T-cell (primary cell): ENCODE results near the gene CPSF2. TPM values are rescaled to one million over a fixed set of nuclear protein-coding genes. Genes with fewer than 3 reads are reported as not detected.

Source experiments
- ATAC-seq, 4 experiments: fragments of 200-7000 bp in 3 of 4; fragments of 150-1000 bp in 1 of 4; cut with Tn5 transposase; replicated peaks in 1 of 4; 1 replicate in 3 of 4; 2 replicates in 1 of 4; pipeline ENCODE4 v1.10.0; 2021; ENCODE audit warnings: moderate library complexity in 3 of 4, mild to moderate bottlenecking in 2 of 4, moderate number of reproducible peaks in 1 of 4
- CTCF ChIA-PET, 2 donors: fragments of 300-600 bp; sonication (Branson Sonifier 250); formaldehyde crosslinking; loops; one replicate each; lab custom pipeline; 2022; ENCODE audit warnings: antibody characterized with exemption in 2 of 2; lab: Charles Lee
- POLR2A ChIA-PET, 2 donors: fragments of 300-600 bp; sonication (Branson Sonifier 250); formaldehyde crosslinking; loops; one replicate each; lab custom pipeline; 2022; ENCODE audit warnings: antibody characterized with exemption in 2 of 2; lab: Charles Lee
- DNase-seq, 35 experiments: peaks; one replicate each; pipeline versions ENCODE4 v3.0.0 to v3.0.0-alpha.2; 2013 to 2023
- H3K27ac ChIP-seq: one replicate; pipeline ENCODE4 v1.5.1; 2013; ENCODE audit warnings: low read length
- H3K27me3 ChIP-seq, 2 experiments: replicated peaks in 1 of 2; 1 replicate in 1 of 2; 2 replicates in 1 of 2; pipeline versions ENCODE4 v1.6.1 to v1.7.0; 2013; ENCODE audit warnings: low read length in 1 of 2, mixed read lengths in 1 of 2; ENCODE audit not compliant: control insufficient read depth in 2 of 2, insufficient read depth in 2 of 2; ENCODE audit errors: extremely low read depth in 1 of 2
- H3K36me3 ChIP-seq, 2 donors: 1 replicate in 1 of 2; 2 replicates in 1 of 2; pipeline versions ENCODE4 v1.6.1 to v1.7.0; 2013; ENCODE audit warnings: low read length in 1 of 2; ENCODE audit not compliant: control insufficient read depth in 2 of 2, insufficient read depth in 1 of 2; ENCODE audit errors: extremely low read depth in 1 of 2
- H3K4me1 ChIP-seq, 2 experiments: 1 replicate in 1 of 2; 2 replicates in 1 of 2; pipeline versions ENCODE4 v1.6.1 to v1.7.0; 2013; ENCODE audit warnings: low read length in 2 of 2, mixed read lengths in 1 of 2; ENCODE audit not compliant: insufficient read depth in 2 of 2, control insufficient read depth in 1 of 2; ENCODE audit errors: extremely low read depth in 1 of 2
- H3K4me3 ChIP-seq, 2 donors: 1 replicate in 1 of 2; 2 replicates in 1 of 2; pipeline versions ENCODE4 v1.5.1 to v1.7.0; 2013; ENCODE audit warnings: mild to moderate bottlenecking in 2 of 2, low read length in 1 of 2, moderate library complexity in 1 of 2; ENCODE audit not compliant: control insufficient read depth in 1 of 2; ENCODE audit errors: extremely low read depth in 1 of 2
- H3K9me3 ChIP-seq: 2 replicates; pipeline ENCODE4 v1.7.0; 2013
- H3K27ac Mint-ChIP-seq, 2 donors: one replicate each; pipeline ENCODE4 v1.8.0; 2020 to 2021; ENCODE audit warnings: mild to moderate bottlenecking in 2 of 2, mixed read lengths in 2 of 2
- H3K27me3 Mint-ChIP-seq, 2 donors: one replicate each; pipeline ENCODE4 v1.8.0; 2021 to 2022; ENCODE audit warnings: mixed read lengths in 2 of 2
- H3K36me3 Mint-ChIP-seq: one replicate; pipeline ENCODE4 v1.8.0; 2021; ENCODE audit warnings: mixed read lengths
- H3K4me1 Mint-ChIP-seq, 3 donors: one replicate each; pipeline ENCODE4 v1.8.0; 2020 to 2022; ENCODE audit warnings: mixed read lengths in 3 of 3, mild to moderate bottlenecking in 1 of 3
- H3K4me3 Mint-ChIP-seq, 3 donors: one replicate each; pipeline ENCODE4 v1.8.0; 2020 to 2022; ENCODE audit warnings: mild to moderate bottlenecking in 3 of 3, mixed read lengths in 3 of 3, moderate library complexity in 3 of 3
- H3K9me3 Mint-ChIP-seq, 3 donors: one replicate each; pipeline ENCODE4 v1.8.0; 2020 to 2022; ENCODE audit warnings: mixed read lengths in 3 of 3
- WGBS: methylation state at CpG from one replicate; pipeline ENCODE4 v1.1.5; 2013; ENCODE audit warnings: missing lambda C conversion rate; ENCODE audit not compliant: insufficient coverage; 5-methylcytosine and 5-hydroxymethylcytosine counted together
- total RNA-seq, 35 experiments: library from RNA in 6 of 35; stranded (reverse) in 6 of 35; fragments of 120-200 nt in 1 of 35; gene quantifications; one replicate each; pipeline versions ENCODE4 v1.2.1 to v1.2.4 and lab custom pipeline; 2013 to 2026

Gene CPSF2
- total RNA-seq, 5 donors from 2014 or later (not counting 1 experiment from before 2014, with no cell fraction given): 27.6 to 57.4 (median 45.5) TPM

- H3K4me1 Mint-ChIP-seq: peaks cover 10 to 13% (median 11%) of the 10 kb centered on the region in 3 donors
- 100% methylated on average over 1 of the region's 3 CpGs for WGBS
- H3K4me3 ChIP-seq: no peak overlapping the region
- H3K36me3 ChIP-seq: peaks cover 6 to 70% of the 10 kb centered on the region in 2 donors
- DNase-seq (no peak), ATAC-seq (no peak)
- peaks cover 57% of the 10 kb centered on the region for H3K36me3 Mint-ChIP-seq
- H3K9me3 Mint-ChIP-seq: no peaks in the 10 kb centered on the region
- H3K27me3 Mint-ChIP-seq: no peaks in the 10 kb centered on the region
- no peak overlapping the region for H3K27ac Mint-ChIP-seq
- H3K4me3 Mint-ChIP-seq: no peak overlapping the region
- ChIA-PET POLR2A (interaction anchor here in 1 of 2 donors (0.6 kb wide), 1 partner anchor 342 kb away, joined by 3 read pairs; no protein-coding TSS in a partner anchor), CTCF (no interaction called here)
- H3K27me3 ChIP-seq: no peaks in the 10 kb centered on the region
- no peaks in the 10 kb centered on the region for H3K4me1 ChIP-seq
- no peaks in the 10 kb centered on the region for H3K9me3 ChIP-seq
- H3K27ac ChIP-seq: no peak overlapping the region
These were observed 22.2 kb downstream of the CPSF2 start for GRCh38 chr14:92143962-92144361.

GRCh38 chr14:92144708-92145107 is 22.9 kb downstream of the CPSF2 start:
- no peaks in the 10 kb centered on the region for H3K27me3 ChIP-seq
- no peak overlapping the region for H3K4me3 ChIP-seq
- no peak overlapping the region for H3K27ac ChIP-seq
- Mint-ChIP-seq H3K9me3 (no peaks in the 10 kb centered on the region), H3K4me1 (peaks cover 10 to 13% (median 11%) of the 10 kb centered on the region in 3 donors), H3K27me3 (no peaks in the 10 kb centered on the region), H3K27ac (no peak overlapping the region), H3K4me3 (no peak overlapping the region), H3K36me3 (peaks cover 61% of the 10 kb centered on the region)
- no peak for ATAC-seq
- peaks cover 2 to 76% of the 10 kb centered on the region in 2 donors for H3K36me3 ChIP-seq
- DNase-seq: no peak
- WGBS: 86% methylated on average over 1 of the region's 2 CpGs
- CTCF ChIA-PET: interaction anchor here (0.5 to 0.8 kb wide), 2 partner anchors 9 to 58 kb away, joined by 4 read pairs; no protein-coding TSS in a partner anchor
- POLR2A ChIA-PET: interaction anchor here in 1 of 2 donors (0.5 kb wide), 1 partner anchor 130 kb away, joined by 3 read pairs; no protein-coding TSS in a partner anchor
- H3K9me3 ChIP-seq: no peaks in the 10 kb centered on the region
- no peaks in the 10 kb centered on the region for H3K4me1 ChIP-seq

- no peak for ATAC-seq
- Mint-ChIP-seq H3K27me3 (no peaks in the 10 kb centered on the region), H3K4me3 (no peak overlapping the region), H3K36me3 (peaks cover 53% of the 10 kb centered on the region), H3K27ac (no peak overlapping the region), H3K9me3 (no peaks in the 10 kb centered on the region), H3K4me1 (peaks cover 0 to 3% (median 2%) of the 10 kb centered on the region in 3 donors)
- H3K9me3 ChIP-seq: no peaks in the 10 kb centered on the region
- ChIA-PET POLR2A (interaction anchor here in 1 of 2 donors (0.5 kb wide), 1 partner anchor 32 kb away, joined by 5 read pairs; the partner anchor contains the start of gene CPSF2), CTCF (no interaction called here)
- no peaks in the 10 kb centered on the region for H3K4me1 ChIP-seq
- H3K36me3 ChIP-seq: peaks cover 4 to 50% of the 10 kb centered on the region in 2 donors
- H3K27me3 ChIP-seq: no peaks in the 10 kb centered on the region
- no peak for DNase-seq
- H3K27ac ChIP-seq: no peak overlapping the region
- H3K4me3 ChIP-seq: no peak overlapping the region
- WGBS: no CpG with 5 or more reads among the region's 1 CpG
These were observed 31.8 kb downstream of the CPSF2 start for GRCh38 chr14:92153581-92153980.

GRCh38 chr14:92154283-92154942 is 32.6 kb downstream of the CPSF2 start:
- POLR2A ChIA-PET: no interaction called here
- Histone ChIP-seq H3K4me3 (no peak overlapping the region), H3K36me3 (peaks cover 4 to 51% of the 10 kb centered on the region in 2 donors), H3K27ac (no peak overlapping the region), H3K27me3 (no peaks in the 10 kb centered on the region), H3K4me1 (no peaks in the 10 kb centered on the region), H3K9me3 (no peaks in the 10 kb centered on the region)
- no peak overlapping the region for H3K4me3 Mint-ChIP-seq
- peaks cover 51% of the 10 kb centered on the region for H3K36me3 Mint-ChIP-seq
- H3K4me1 Mint-ChIP-seq: peaks cover 0 to 3% (median 2%) of the 10 kb centered on the region in 3 donors
- ATAC-seq (no peak), DNase-seq (no peak)
- H3K9me3 Mint-ChIP-seq: no peaks in the 10 kb centered on the region
- H3K27me3 Mint-ChIP-seq: no peaks in the 10 kb centered on the region
- WGBS: no CpG with 5 or more reads among the region's 3 CpGs
- H3K27ac Mint-ChIP-seq: no peak overlapping the region
- CTCF ChIA-PET: no interaction called here

- CTCF ChIA-PET: no interaction called here
- Histone ChIP-seq H3K4me3 (no peak overlapping the region), H3K27ac (no peak overlapping the region), H3K27me3 (no peaks in the 10 kb centered on the region), H3K36me3 (peaks cover 0 to 64% of the 10 kb centered on the region in 2 donors), H3K9me3 (no peaks in the 10 kb centered on the region), H3K4me1 (no peaks in the 10 kb centered on the region)
- peaks cover 66% of the 10 kb centered on the region for H3K36me3 Mint-ChIP-seq
- 72% methylated on average over 3 of the region's 4 CpGs for WGBS
- POLR2A ChIA-PET: no interaction called here
- H3K4me3 Mint-ChIP-seq: no peak overlapping the region
- ATAC-seq (no peak), DNase-seq (no peak)
- H3K9me3 Mint-ChIP-seq: peaks cover 5 to 15% (median 7%) of the 10 kb centered on the region in 3 donors
- H3K27ac Mint-ChIP-seq: peak overlapping the region in 1 of 2 donors; percentile 22
- no peaks in the 10 kb centered on the region for H3K27me3 Mint-ChIP-seq
- H3K4me1 Mint-ChIP-seq: peaks cover 0 to 3% (median 0%) of the 10 kb centered on the region in 3 donors
These were observed 38.9 kb downstream of the CPSF2 start for GRCh38 chr14:92160619-92161018.

- Histone ChIP-seq H3K27ac (no peak overlapping the region), H3K9me3 (no peaks in the 10 kb centered on the region), H3K4me1 (no peaks in the 10 kb centered on the region), H3K4me3 (no peak overlapping the region), H3K36me3 (peaks cover 0 to 57% of the 10 kb centered on the region in 2 donors), H3K27me3 (no peaks in the 10 kb centered on the region)
- no CpG with 5 or more reads among the region's 3 CpGs for WGBS
- Mint-ChIP-seq H3K36me3 (peaks cover 62% of the 10 kb centered on the region), H3K9me3 (peaks cover 5 to 15% (median 7%) of the 10 kb centered on the region in 3 donors), H3K27me3 (no peaks in the 10 kb centered on the region), H3K4me3 (no peak overlapping the region), H3K27ac (no peak overlapping the region), H3K4me1 (peaks cover 0 to 3% (median 0%) of the 10 kb centered on the region in 3 donors)
- CTCF ChIA-PET: no interaction called here
- DNase-seq (no peak), ATAC-seq (no peak)
- POLR2A ChIA-PET: no interaction called here
These were observed 39.8 kb downstream of the CPSF2 start for GRCh38 chr14:92161521-92161920.
